Smooth muscle cell (in vitro differentiated cells): ENCODE results near the gene MYO9A. TPM values are rescaled to one million over a fixed set of nuclear protein-coding genes. Genes with fewer than 3 reads are reported as not detected.
A peak's percentile ranks its signal among the peaks of the same experiment; 100 is the strongest.

Experiments used
- DNase-seq: peaks from one replicate; lab custom pipeline; 2025; ENCODE audit not compliant: unreplicated experiment; lab: John Stamatoyannopoulos, UW
- H2AFZ ChIP-seq: fragments of 200-600 bp; sonication (generic); 2 replicates; pipeline ENCODE4 v1.6.0; 2016; ENCODE audit warnings: antibody characterized with exemption, low read depth, mild to moderate bottlenecking
- H3F3A ChIP-seq: fragments of 200-600 bp; sonication (generic); 2 replicates; pipeline ENCODE4 v1.6.0; 2017; ENCODE audit warnings: antibody characterized with exemption, low read depth
- H3K27ac ChIP-seq: fragments of 200-600 bp; sonication (generic); 2 replicates; pipeline ENCODE4 v1.5.1; 2016; ENCODE audit warnings: low read depth, mild to moderate bottlenecking
- H3K27me3 ChIP-seq: fragments of 200-600 bp; sonication (generic); 2 replicates; pipeline ENCODE4 v1.6.1; 2016; ENCODE audit warnings: low read depth, mild to moderate bottlenecking
- H3K36me3 ChIP-seq: fragments of 200-600 bp; sonication (generic); 2 replicates; pipeline ENCODE4 v1.5.1; 2016; ENCODE audit warnings: low read depth
- H3K4me1 ChIP-seq: fragments of 200-600 bp; sonication (generic); 2 replicates; pipeline ENCODE4 v1.5.1; 2016; ENCODE audit warnings: low read depth
- H3K4me2 ChIP-seq: fragments of 200-600 bp; sonication (generic); 2 replicates; pipeline ENCODE4 v1.6.0; 2016; ENCODE audit warnings: mild to moderate bottlenecking
- H3K4me3 ChIP-seq: fragments of 200-600 bp; sonication (generic); 2 replicates; pipeline ENCODE4 v1.5.1; 2016; ENCODE audit warnings: mild to moderate bottlenecking
- H3K79me2 ChIP-seq: fragments of 200-600 bp; sonication (generic); 2 replicates; pipeline ENCODE4 v1.6.0; 2016; ENCODE audit warnings: low read depth, mild to moderate bottlenecking
- H3K9ac ChIP-seq: fragments of 200-600 bp; sonication (generic); 2 replicates; pipeline ENCODE4 v1.6.0; 2016; ENCODE audit warnings: low read depth
- H3K9me3 ChIP-seq: fragments of 200-600 bp; sonication (generic); replicated peaks from 2 replicates; pipeline ENCODE4 v1.5.1; 2016; ENCODE audit warnings: low read depth
- H4K20me1 ChIP-seq: fragments of 200-600 bp; sonication (generic); 2 replicates; pipeline ENCODE4 v1.6.0; 2016; ENCODE audit warnings: low read depth
- CTCF ChIP-seq: fragments of 200-600 bp; sonication (generic); IDR thresholded peaks from 2 replicates; pipeline ENCODE4 v1.5.1; 2017; ENCODE audit warnings: borderline replicate concordance, mild to moderate bottlenecking, antibody characterized with exemption; ENCODE audit not compliant: insufficient read depth, poor library complexity, severe bottlenecking
- WGBS: methylation state at CpG from one replicate; pipeline ENCODE4 v1.1.7; 2016; ENCODE audit warnings: low lambda C conversion rate; 5-methylcytosine and 5-hydroxymethylcytosine counted together
- polyA plus RNA-seq: library from polyadenylated mRNA; unstranded; fragments of >200 nt; fragmentation: Nextera tagmentation; extraction: Ambion mirVana; gene quantifications from 2 replicates; pipeline ENCODE4 v1.2.1, GENCODE V29; 2016
- total RNA-seq: library from RNA; depleted of rRNA; stranded (reverse); fragments of >200 nt; gene quantifications from 2 replicates; pipeline ENCODE4 v1.2.3, GENCODE V29; 2014

MYO9A gene
- total and polyA plus RNA-seq, 2 experiments from 2014 or later, result 10.7 to 36.9 TPM

GRCh38 chr15:71798641-71799040 lies 319.3 kb downstream of the MYO9A start:
- Histone ChIP-seq H3K9me3 (no peaks in the 10 kb centered on the region), H4K20me1 (no peaks in the 10 kb centered on the region), H3K9ac (no peak overlapping the region), H3K36me3 (no peaks in the 10 kb centered on the region), H2AFZ (no peak overlapping the region), H3K4me1 (no peaks in the 10 kb centered on the region), H3F3A (no peaks in the 10 kb centered on the region), H3K4me2 (no peak overlapping the region), H3K79me2 (no peaks in the 10 kb centered on the region), H3K27me3 (no peaks in the 10 kb centered on the region), H3K4me3 (no peak overlapping the region), H3K27ac (no peak overlapping the region)
- 83% methylated on average over 6 of the region's 6 CpGs for WGBS
- no peak for DNase-seq
- TF ChIP-seq CTCF, result no peak

- peak overlapping the region; percentile 65 for H3K27ac ChIP-seq
- no peaks in the 10 kb centered on the region for H3F3A ChIP-seq
- no peaks in the 10 kb centered on the region for H4K20me1 ChIP-seq
- DNase-seq, result no peak
- H2AFZ ChIP-seq, result no peak overlapping the region
- no peak overlapping the region for H3K9ac ChIP-seq
- no peak for TF ChIP-seq CTCF
- no peaks in the 10 kb centered on the region for H3K79me2 ChIP-seq
- H3K4me2 ChIP-seq, result peak overlapping the region; percentile 14
- H3K9me3 ChIP-seq, result no peaks in the 10 kb centered on the region
- no peaks in the 10 kb centered on the region for H3K27me3 ChIP-seq
- no peaks in the 10 kb centered on the region for H3K4me1 ChIP-seq
- 46% methylated on average over 2 of the region's 2 CpGs for WGBS
- H3K36me3 ChIP-seq, result no peaks in the 10 kb centered on the region
- H3K4me3 ChIP-seq, result no peak overlapping the region
These were observed 325.4 kb downstream of the MYO9A start for GRCh38 chr15:71792521-71792920.

GRCh38 chr15:71791975-71792374 lies 326.0 kb downstream of the MYO9A start:
- Histone ChIP-seq H4K20me1 (no peaks in the 10 kb centered on the region), H3K27ac (peak overlapping the region; percentile 65), H3K9me3 (no peaks in the 10 kb centered on the region), H3K9ac (peak overlapping the region; percentile 12), H3K79me2 (no peaks in the 10 kb centered on the region), H3F3A (no peaks in the 10 kb centered on the region), H2AFZ (no peak overlapping the region), H3K4me2 (peak overlapping the region; percentile 14), H3K4me3 (no peak overlapping the region), H3K4me1 (no peaks in the 10 kb centered on the region), H3K27me3 (no peaks in the 10 kb centered on the region), H3K36me3 (no peaks in the 10 kb centered on the region)
- no peak for TF ChIP-seq CTCF
- WGBS, result 92% methylated on average over 7 of the region's 7 CpGs
- no peak for DNase-seq

GRCh38 chr15:71790081-71790480 lies 327.9 kb downstream of the MYO9A start:
- Histone ChIP-seq H4K20me1 (no peaks in the 10 kb centered on the region), H3K79me2 (no peaks in the 10 kb centered on the region), H3K9me3 (no peaks in the 10 kb centered on the region), H3K27ac (peak overlapping the region; percentile 65), H3F3A (no peaks in the 10 kb centered on the region), H3K36me3 (no peaks in the 10 kb centered on the region), H3K4me1 (no peaks in the 10 kb centered on the region), H3K9ac (no peak overlapping the region), H3K27me3 (no peaks in the 10 kb centered on the region), H2AFZ (no peak overlapping the region), H3K4me2 (no peak overlapping the region), H3K4me3 (no peak overlapping the region)
- WGBS, result 74% methylated on average over 10 of the region's 10 CpGs
- no peak for DNase-seq
- TF ChIP-seq CTCF, result no peak
